GM23338 (cell line): ENCODE results near the gene MLST8. TPM values are rescaled to one million over a fixed set of nuclear protein-coding genes. Genes with fewer than 3 reads are reported as not detected.

Experiments used
- ATAC-seq: fragments of 200-7000 bp; cut with Tn5 transposase; 3 replicates; pipeline ENCODE4 v1.9.1; 2020
- DNase-seq: peaks from one replicate; pipeline ENCODE4 v3.0.0-alpha.2; 2015; ENCODE audit warnings: low spot score
- H2AFZ ChIP-seq: fragments of 200-600 bp; sonication (generic); 2 replicates; pipeline ENCODE4 v1.8.0; 2016; ENCODE audit warnings: antibody characterized with exemption, mild to moderate bottlenecking, moderate library complexity
- H3F3A ChIP-seq: fragments of 200-600 bp; sonication (generic); replicated peaks from 2 replicates; pipeline ENCODE4 v1.8.0; 2017; ENCODE audit warnings: antibody characterized with exemption, mixed run types, low read depth
- H3K27ac ChIP-seq: fragments of 200-600 bp; sonication (generic); 2 replicates; pipeline ENCODE4 v1.6.1; 2016; ENCODE audit warnings: low read depth
- H3K27me3 ChIP-seq: fragments of 200-600 bp; sonication (generic); 2 replicates; pipeline ENCODE4 v1.8.0; 2016; ENCODE audit warnings: mild to moderate bottlenecking, mixed run types, moderate library complexity; ENCODE audit not compliant: insufficient read depth
- H3K36me3 ChIP-seq: fragments of 200-600 bp; sonication (generic); 2 replicates; pipeline ENCODE4 v1.8.0; 2016; ENCODE audit warnings: mild to moderate bottlenecking; ENCODE audit not compliant: insufficient read depth
- H3K4me1 ChIP-seq: fragments of 200-600 bp; sonication (generic); 2 replicates; pipeline ENCODE4 v1.8.0; 2016; ENCODE audit warnings: mild to moderate bottlenecking, moderate library complexity; ENCODE audit not compliant: insufficient read depth
- H3K4me2 ChIP-seq: fragments of 200-600 bp; sonication (generic); 2 replicates; pipeline ENCODE4 v1.7.1; 2017; ENCODE audit warnings: mixed run types
- H3K4me3 ChIP-seq: fragments of 200-600 bp; sonication (generic); 2 replicates; pipeline ENCODE4 v1.6.1; 2016; ENCODE audit warnings: mixed run types
- H3K79me2 ChIP-seq: fragments of 200-600 bp; sonication (generic); replicated peaks from 2 replicates; pipeline ENCODE4 v1.8.0; 2017; ENCODE audit warnings: mild to moderate bottlenecking; ENCODE audit not compliant: insufficient read depth
- H3K9me2 ChIP-seq: fragments of 200-600 bp; sonication (generic); 2 replicates; pipeline ENCODE4 v1.8.0; 2017; ENCODE audit not compliant: insufficient read depth
- H4K20me1 ChIP-seq: fragments of 200-600 bp; sonication (generic); replicated peaks from 2 replicates; pipeline ENCODE4 v1.8.0; 2017; ENCODE audit warnings: mild to moderate bottlenecking; ENCODE audit not compliant: insufficient read depth
- H3K27ac Mint-ChIP-seq: 2 replicates; pipeline ENCODE4 v1.8.0; 2020; ENCODE audit warnings: inconsistent platforms, mild to moderate bottlenecking, moderate library complexity, mixed read lengths
- H3K27me3 Mint-ChIP-seq: 3 replicates; pipeline ENCODE4 v1.8.0; 2022; ENCODE audit warnings: low read depth, mild to moderate bottlenecking, moderate library complexity, mixed read lengths, inconsistent platforms; ENCODE audit not compliant: insufficient read depth, poor library complexity
- H3K36me3 Mint-ChIP-seq: 3 replicates; pipeline ENCODE4 v1.8.0; 2021; ENCODE audit warnings: low read depth, mild to moderate bottlenecking, inconsistent platforms, moderate library complexity, mixed read lengths
- H3K4me1 Mint-ChIP-seq: 3 replicates; pipeline ENCODE4 v1.8.0; 2020; ENCODE audit warnings: mild to moderate bottlenecking, inconsistent platforms, mixed read lengths
- H3K4me3 Mint-ChIP-seq: 3 replicates; pipeline ENCODE4 v1.8.0; 2021; ENCODE audit warnings: moderate library complexity, mild to moderate bottlenecking, inconsistent platforms, mixed read lengths
- H3K9me3 Mint-ChIP-seq: 3 replicates; pipeline ENCODE4 v1.8.0; 2020; ENCODE audit warnings: moderate library complexity, mild to moderate bottlenecking, inconsistent platforms, mixed read lengths
- CREB1 ChIP-seq: fragments of 250-450 bp; sonication (Bioruptor Pico); IDR thresholded peaks from 2 replicates; pipeline ENCODE4 v1.5.0; 2020; ENCODE audit warnings: low read depth, mild to moderate bottlenecking, moderate library complexity
- EZH2 ChIP-seq: fragments of 200-600 bp; sonication (generic); IDR thresholded peaks from one replicate; pipeline ENCODE4 v1.8.0; 2017; ENCODE audit warnings: antibody characterized with exemption, mild to moderate bottlenecking, low read depth; ENCODE audit not compliant: unreplicated experiment
- EZH2phosphoT487 ChIP-seq: fragments of 200-600 bp; sonication (generic); IDR thresholded peaks from one replicate; pipeline ENCODE4 v1.8.1; 2018; ENCODE audit warnings: antibody characterized with exemption; ENCODE audit not compliant: unreplicated experiment
- JUNB ChIP-seq: IDR thresholded peaks from one replicate; pipeline ENCODE4 v1.6.1; 2016; ENCODE audit warnings: antibody characterized with exemption; ENCODE audit not compliant: unreplicated experiment
- NANOG ChIP-seq: IDR thresholded peaks from 2 replicates; pipeline ENCODE4 v1.6.1; 2016; ENCODE audit warnings: antibody characterized with exemption, borderline replicate concordance
- POLR2AphosphoS5 ChIP-seq: IDR thresholded peaks from 2 replicates; pipeline ENCODE4 v1.6.1; 2016; ENCODE audit warnings: antibody characterized with exemption, low read depth
- STAT1 ChIP-seq: IDR thresholded peaks from one replicate; pipeline ENCODE4 v1.6.1; 2016; ENCODE audit warnings: antibody characterized with exemption; ENCODE audit not compliant: unreplicated experiment
- ZNF114 ChIP-seq: fragments of 250-450 bp; sonication (Bioruptor Pico); IDR thresholded peaks from 2 replicates; pipeline ENCODE4 v1.5.0; 2020; ENCODE audit warnings: mild to moderate bottlenecking, moderate library complexity
- ZNF331 ChIP-seq: fragments of 250-450 bp; sonication (Bioruptor Pico); IDR thresholded peaks from 2 replicates; pipeline ENCODE4 v1.5.0; 2020; ENCODE audit warnings: low read depth, mild to moderate bottlenecking, moderate library complexity
- polyA plus RNA-seq: library from polyadenylated mRNA; unstranded; fragments of >200 nt; fragmentation: Nextera tagmentation; extraction: Ambion mirVana; gene quantifications from 2 replicates; pipeline ENCODE4 v1.2.1, GENCODE V29; 2016
- total RNA-seq: library from RNA; depleted of rRNA; stranded (reverse); fragments of >200 nt; shearing (Covaris generic); gene quantifications from 2 replicates; pipeline ENCODE4 v1.2.3, GENCODE V29; 2014
- TF ChIP-seq, protein P1 (sequence below): fragments of 250-450 bp; sonication (Bioruptor Pico); IDR thresholded peaks from 2 replicates; pipeline ENCODE4 v1.5.0; 2020; ENCODE audit warnings: mild to moderate bottlenecking, moderate library complexity
- TF ChIP-seq, protein P2 (sequence below): IDR thresholded peaks from 2 replicates; pipeline ENCODE4 v1.6.1; 2016; ENCODE audit warnings: antibody characterized with exemption
- TF ChIP-seq, protein P3 (sequence below): IDR thresholded peaks from one replicate; pipeline ENCODE4 v1.6.1; 2018; ENCODE audit warnings: antibody characterized with exemption; ENCODE audit not compliant: unreplicated experiment
- TF ChIP-seq, protein P4 (sequence below), 2 experiments: fragments of 200-600 bp in 1 of 2; sonication (generic) in 1 of 2; conservative IDR thresholded peaks; 2 replicates each; pipeline versions ENCODE4 v1.5.1 to v1.6.1; 2016 to 2017; ENCODE audit warnings: antibody characterized with exemption in 2 of 2, low read depth in 2 of 2, mild to moderate bottlenecking in 2 of 2, moderate library complexity in 1 of 2

The MLST8 gene
- total and polyA plus RNA-seq, 2 experiments from 2014 or later, result 58.8 to 138 TPM

DNA sequence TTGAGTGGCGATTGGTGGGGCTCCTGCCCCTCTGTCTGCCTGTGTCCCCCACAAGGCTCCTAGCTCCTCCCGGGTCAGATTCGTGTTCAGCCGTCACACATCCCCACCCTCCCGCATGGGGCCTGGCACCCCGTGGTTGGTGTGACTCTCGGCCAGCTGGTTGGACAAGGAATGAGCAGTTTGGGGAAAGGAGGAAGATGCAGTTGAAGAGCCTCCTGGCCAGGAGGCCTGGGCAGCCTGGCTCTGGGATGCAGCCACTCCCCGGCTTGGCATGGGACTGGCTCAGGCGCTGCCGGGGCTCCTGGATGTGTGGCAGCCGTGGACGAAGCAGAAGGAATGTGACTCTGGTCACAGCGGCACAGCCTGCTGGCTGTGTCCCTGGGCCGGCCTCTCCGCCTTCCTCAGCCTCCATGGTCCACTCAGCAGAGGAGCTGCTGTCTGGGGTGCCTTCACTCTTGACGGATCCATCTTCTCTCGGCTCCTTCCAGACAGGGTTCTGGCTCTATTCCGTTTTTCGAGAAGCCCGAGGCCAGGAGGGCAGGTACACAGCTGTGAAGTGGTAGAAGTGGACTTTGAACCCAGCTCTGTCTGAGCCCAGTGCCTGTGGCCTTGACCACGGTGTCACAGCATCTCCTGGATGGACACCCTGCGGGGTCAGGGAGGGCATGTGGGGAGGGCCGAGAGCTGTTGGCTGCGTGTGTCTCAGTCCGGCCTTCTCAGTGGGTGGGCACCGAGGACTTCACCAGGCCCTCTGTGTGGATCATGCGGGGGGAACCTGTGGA lies 47.6 kb upstream of the MLST8 start:
- no peaks in the 10 kb centered on the region for H3K27me3 ChIP-seq
- ATAC-seq (no peak), DNase-seq (no peak)
- H3F3A ChIP-seq, result peaks cover 25% of the 10 kb centered on the region
- Mint-ChIP-seq H3K4me1 (peaks cover 31% of the 10 kb centered on the region), H3K9me3 (peaks cover 18% of the 10 kb centered on the region), H3K27me3 (peaks cover 37% of the 10 kb centered on the region), H3K4me3 (peak overlapping the region; percentile 93), H3K36me3 (peaks cover 35% of the 10 kb centered on the region), H3K27ac (peak overlapping the region; percentile 77; the same call in 1 of the 2 replicates)
- H2AFZ ChIP-seq, result no peak overlapping the region
- H3K36me3 ChIP-seq, result peaks cover 18% of the 10 kb centered on the region; the same call in 1 of the 2 replicates
- H3K4me1 ChIP-seq, result peaks cover 18% of the 10 kb centered on the region; the same call in 1 of the 2 replicates
- peak overlapping the region; percentile 99; the same call in 1 of the 2 replicates for H3K4me3 ChIP-seq
- H3K27ac ChIP-seq, result 0 out of 2 replicates have a peak overlapping the region, but pooled peaks have one; percentile 26
- peaks cover 87% of the 10 kb centered on the region for H3K79me2 ChIP-seq
- TF ChIP-seq NANOG, result no peak
- TF ChIP-seq POLR2AphosphoS5, result no peak
- TF ChIP-seq, protein P1, sequence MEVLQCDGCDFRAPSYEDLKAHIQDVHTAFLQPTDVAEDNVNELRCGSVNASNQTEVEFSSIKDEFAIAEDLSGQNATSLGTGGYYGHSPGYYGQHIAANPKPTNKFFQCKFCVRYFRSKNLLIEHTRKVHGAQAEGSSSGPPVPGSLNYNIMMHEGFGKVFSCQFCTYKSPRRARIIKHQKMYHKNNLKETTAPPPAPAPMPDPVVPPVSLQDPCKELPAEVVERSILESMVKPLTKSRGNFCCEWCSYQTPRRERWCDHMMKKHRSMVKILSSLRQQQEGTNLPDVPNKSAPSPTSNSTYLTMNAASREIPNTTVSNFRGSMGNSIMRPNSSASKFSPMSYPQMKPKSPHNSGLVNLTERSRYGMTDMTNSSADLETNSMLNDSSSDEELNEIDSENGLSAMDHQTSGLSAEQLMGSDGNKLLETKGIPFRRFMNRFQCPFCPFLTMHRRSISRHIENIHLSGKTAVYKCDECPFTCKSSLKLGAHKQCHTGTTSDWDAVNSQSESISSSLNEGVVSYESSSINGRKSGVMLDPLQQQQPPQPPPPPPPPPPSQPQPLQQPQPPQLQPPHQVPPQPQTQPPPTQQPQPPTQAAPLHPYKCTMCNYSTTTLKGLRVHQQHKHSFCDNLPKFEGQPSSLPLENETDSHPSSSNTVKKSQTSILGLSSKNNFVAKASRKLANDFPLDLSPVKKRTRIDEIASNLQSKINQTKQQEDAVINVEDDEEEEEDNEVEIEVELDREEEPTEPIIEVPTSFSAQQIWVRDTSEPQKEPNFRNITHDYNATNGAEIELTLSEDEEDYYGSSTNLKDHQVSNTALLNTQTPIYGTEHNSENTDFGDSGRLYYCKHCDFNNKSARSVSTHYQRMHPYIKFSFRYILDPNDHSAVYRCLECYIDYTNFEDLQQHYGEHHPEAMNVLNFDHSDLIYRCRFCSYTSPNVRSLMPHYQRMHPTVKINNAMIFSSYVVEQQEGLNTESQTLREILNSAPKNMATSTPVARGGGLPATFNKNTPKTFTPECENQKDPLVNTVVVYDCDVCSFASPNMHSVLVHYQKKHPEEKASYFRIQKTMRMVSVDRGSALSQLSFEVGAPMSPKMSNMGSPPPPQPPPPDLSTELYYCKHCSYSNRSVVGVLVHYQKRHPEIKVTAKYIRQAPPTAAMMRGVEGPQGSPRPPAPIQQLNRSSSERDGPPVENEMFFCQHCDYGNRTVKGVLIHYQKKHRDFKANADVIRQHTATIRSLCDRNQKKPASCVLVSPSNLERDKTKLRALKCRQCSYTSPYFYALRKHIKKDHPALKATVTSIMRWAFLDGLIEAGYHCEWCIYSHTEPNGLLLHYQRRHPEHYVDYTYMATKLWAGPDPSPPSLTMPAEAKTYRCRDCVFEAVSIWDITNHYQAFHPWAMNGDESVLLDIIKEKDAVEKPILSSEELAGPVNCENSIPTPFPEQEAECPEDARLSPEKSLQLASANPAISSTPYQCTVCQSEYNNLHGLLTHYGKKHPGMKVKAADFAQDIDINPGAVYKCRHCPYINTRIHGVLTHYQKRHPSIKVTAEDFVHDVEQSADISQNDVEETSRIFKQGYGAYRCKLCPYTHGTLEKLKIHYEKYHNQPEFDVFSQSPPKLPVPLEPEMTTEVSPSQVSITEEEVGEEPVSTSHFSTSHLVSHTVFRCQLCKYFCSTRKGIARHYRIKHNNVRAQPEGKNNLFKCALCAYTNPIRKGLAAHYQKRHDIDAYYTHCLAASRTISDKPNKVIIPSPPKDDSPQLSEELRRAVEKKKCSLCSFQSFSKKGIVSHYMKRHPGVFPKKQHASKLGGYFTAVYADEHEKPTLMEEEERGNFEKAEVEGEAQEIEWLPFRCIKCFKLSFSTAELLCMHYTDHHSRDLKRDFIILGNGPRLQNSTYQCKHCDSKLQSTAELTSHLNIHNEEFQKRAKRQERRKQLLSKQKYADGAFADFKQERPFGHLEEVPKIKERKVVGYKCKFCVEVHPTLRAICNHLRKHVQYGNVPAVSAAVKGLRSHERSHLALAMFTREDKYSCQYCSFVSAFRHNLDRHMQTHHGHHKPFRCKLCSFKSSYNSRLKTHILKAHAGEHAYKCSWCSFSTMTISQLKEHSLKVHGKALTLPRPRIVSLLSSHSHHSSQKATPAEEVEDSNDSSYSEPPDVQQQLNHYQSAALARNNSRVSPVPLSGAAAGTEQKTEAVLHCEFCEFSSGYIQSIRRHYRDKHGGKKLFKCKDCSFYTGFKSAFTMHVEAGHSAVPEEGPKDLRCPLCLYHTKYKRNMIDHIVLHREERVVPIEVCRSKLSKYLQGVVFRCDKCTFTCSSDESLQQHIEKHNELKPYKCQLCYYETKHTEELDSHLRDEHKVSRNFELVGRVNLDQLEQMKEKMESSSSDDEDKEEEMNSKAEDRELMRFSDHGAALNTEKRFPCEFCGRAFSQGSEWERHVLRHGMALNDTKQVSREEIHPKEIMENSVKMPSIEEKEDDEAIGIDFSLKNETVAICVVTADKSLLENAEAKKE, result no peak
- no peak for TF ChIP-seq STAT1
- TF ChIP-seq, protein P2, sequence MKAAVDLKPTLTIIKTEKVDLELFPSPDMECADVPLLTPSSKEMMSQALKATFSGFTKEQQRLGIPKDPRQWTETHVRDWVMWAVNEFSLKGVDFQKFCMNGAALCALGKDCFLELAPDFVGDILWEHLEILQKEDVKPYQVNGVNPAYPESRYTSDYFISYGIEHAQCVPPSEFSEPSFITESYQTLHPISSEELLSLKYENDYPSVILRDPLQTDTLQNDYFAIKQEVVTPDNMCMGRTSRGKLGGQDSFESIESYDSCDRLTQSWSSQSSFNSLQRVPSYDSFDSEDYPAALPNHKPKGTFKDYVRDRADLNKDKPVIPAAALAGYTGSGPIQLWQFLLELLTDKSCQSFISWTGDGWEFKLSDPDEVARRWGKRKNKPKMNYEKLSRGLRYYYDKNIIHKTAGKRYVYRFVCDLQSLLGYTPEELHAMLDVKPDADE, result no peak
- no peak for TF ChIP-seq EZH2
- TF ChIP-seq EZH2phosphoT487, result no peak
- TF ChIP-seq, protein P3, sequence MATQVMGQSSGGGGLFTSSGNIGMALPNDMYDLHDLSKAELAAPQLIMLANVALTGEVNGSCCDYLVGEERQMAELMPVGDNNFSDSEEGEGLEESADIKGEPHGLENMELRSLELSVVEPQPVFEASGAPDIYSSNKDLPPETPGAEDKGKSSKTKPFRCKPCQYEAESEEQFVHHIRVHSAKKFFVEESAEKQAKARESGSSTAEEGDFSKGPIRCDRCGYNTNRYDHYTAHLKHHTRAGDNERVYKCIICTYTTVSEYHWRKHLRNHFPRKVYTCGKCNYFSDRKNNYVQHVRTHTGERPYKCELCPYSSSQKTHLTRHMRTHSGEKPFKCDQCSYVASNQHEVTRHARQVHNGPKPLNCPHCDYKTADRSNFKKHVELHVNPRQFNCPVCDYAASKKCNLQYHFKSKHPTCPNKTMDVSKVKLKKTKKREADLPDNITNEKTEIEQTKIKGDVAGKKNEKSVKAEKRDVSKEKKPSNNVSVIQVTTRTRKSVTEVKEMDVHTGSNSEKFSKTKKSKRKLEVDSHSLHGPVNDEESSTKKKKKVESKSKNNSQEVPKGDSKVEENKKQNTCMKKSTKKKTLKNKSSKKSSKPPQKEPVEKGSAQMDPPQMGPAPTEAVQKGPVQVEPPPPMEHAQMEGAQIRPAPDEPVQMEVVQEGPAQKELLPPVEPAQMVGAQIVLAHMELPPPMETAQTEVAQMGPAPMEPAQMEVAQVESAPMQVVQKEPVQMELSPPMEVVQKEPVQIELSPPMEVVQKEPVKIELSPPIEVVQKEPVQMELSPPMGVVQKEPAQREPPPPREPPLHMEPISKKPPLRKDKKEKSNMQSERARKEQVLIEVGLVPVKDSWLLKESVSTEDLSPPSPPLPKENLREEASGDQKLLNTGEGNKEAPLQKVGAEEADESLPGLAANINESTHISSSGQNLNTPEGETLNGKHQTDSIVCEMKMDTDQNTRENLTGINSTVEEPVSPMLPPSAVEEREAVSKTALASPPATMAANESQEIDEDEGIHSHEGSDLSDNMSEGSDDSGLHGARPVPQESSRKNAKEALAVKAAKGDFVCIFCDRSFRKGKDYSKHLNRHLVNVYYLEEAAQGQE, result no peak
- no peak for TF ChIP-seq JUNB
- no peak for TF ChIP-seq ZNF114 (CRISPR knock-in tag)
- TF ChIP-seq ZNF331 (CRISPR knock-in tag), result no peak
- TF ChIP-seq, protein P4, sequence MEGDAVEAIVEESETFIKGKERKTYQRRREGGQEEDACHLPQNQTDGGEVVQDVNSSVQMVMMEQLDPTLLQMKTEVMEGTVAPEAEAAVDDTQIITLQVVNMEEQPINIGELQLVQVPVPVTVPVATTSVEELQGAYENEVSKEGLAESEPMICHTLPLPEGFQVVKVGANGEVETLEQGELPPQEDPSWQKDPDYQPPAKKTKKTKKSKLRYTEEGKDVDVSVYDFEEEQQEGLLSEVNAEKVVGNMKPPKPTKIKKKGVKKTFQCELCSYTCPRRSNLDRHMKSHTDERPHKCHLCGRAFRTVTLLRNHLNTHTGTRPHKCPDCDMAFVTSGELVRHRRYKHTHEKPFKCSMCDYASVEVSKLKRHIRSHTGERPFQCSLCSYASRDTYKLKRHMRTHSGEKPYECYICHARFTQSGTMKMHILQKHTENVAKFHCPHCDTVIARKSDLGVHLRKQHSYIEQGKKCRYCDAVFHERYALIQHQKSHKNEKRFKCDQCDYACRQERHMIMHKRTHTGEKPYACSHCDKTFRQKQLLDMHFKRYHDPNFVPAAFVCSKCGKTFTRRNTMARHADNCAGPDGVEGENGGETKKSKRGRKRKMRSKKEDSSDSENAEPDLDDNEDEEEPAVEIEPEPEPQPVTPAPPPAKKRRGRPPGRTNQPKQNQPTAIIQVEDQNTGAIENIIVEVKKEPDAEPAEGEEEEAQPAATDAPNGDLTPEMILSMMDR (conservative IDR thresholded peaks at IDR 0.05; ENCODE audit: low read depth in 2 of 2), result no peak
- TF ChIP-seq CREB1 (CRISPR knock-in tag), result no peak
- H3K4me2 ChIP-seq, result peak overlapping the region; percentile 26; the same call in 1 of the 2 replicates
- H4K20me1 ChIP-seq, result peaks cover 26% of the 10 kb centered on the region
- H3K9me2 ChIP-seq, result no peaks in the 10 kb centered on the region
